ENCODE results near the gene ZFHX2.

- TF ChIP-seq POLR2A (IDR thresholded peaks at IDR 0.05; ENCODE audit: low read depth, low read length) = no peak
- no peak for TF ChIP-seq CTCF (conservative IDR thresholded peaks at IDR 0.05; ENCODE audit: low read depth, low read length)
- no peak for TF ChIP-seq MXI1 (IDR thresholded peaks at IDR 0.05; ENCODE audit: borderline replicate concordance, low read depth, low read length)
- TF ChIP-seq RFX5 (IDR thresholded peaks at IDR 0.05; ENCODE audit: low read depth, low read length) = no peak
- TF ChIP-seq FOS (IDR thresholded peaks at IDR 0.05; ENCODE audit: low read depth, low read length) = no peak
- no peak for TF ChIP-seq CHD1 (IDR thresholded peaks at IDR 0.05; ENCODE audit: low read depth, low read length)
- TF ChIP-seq ELK1 (IDR thresholded peaks at IDR 0.05; ENCODE audit: borderline replicate concordance, low read depth, low read length) = no peak
- TF ChIP-seq SMC3 (IDR thresholded peaks at IDR 0.05; ENCODE audit: low read depth, low read length) = no peak
- no peak for TF ChIP-seq RAD21 (IDR thresholded peaks at IDR 0.05; ENCODE audit: low read length)
- no peak for TF ChIP-seq BHLHE40 (IDR thresholded peaks at IDR 0.05; ENCODE audit: low read depth, low read length)
Measured at GRCh38 chr14:23540141-23540469, 11.5 kb downstream of the ZFHX2 start.
